Measurements from ENCODE around the gene PRPF39.
"Not testable (repeated sequence)": the region's sequence is repeated elsewhere in the genome, so short reads cannot be mapped to it uniquely, and the experiment has no call there.

The PRPF39 gene

GRCh38 chr14:45083976-45084722, at the start of gene PRPF39:
TSS of gene PRPF39 (plus strand) at chr14:45084116. CDS start at chr14:45095240, 11,124 bp downstream.
- DNase-seq: peak; percentile 98

- DNase-seq: no peak
Measured at GRCh38 chr14:45034730-45035129, 49.2 kb upstream of the PRPF39 start.

- DNase-seq: no peak
Measured at GRCh38 chr14:45038256-45038655, 45.7 kb upstream of the PRPF39 start.

- no peak for DNase-seq
Measured at GRCh38 chr14:45038865-45039264, 45.1 kb upstream of the PRPF39 start.

- no peak for DNase-seq
Measured at GRCh38 chr14:45039390-45039789, 44.5 kb upstream of the PRPF39 start.

- no peak for DNase-seq
Measured at GRCh38 chr14:45041641-45042040, 42.3 kb upstream of the PRPF39 start.

- no peak for DNase-seq
Measured at GRCh38 chr14:45044638-45045037, 39.3 kb upstream of the PRPF39 start.

GRCh38 chr14:45048385-45048784, 35.5 kb upstream of the PRPF39 start:
- no peak for DNase-seq

- DNase-seq: no peak
Measured at GRCh38 chr14:45051180-45051579, 32.7 kb upstream of the PRPF39 start.

- DNase-seq: no peak
Measured at GRCh38 chr14:45051896-45052295, 32.0 kb upstream of the PRPF39 start.

- no peak for DNase-seq
Measured at GRCh38 chr14:45057349-45057748, 26.6 kb upstream of the PRPF39 start.

- DNase-seq: no peak
Measured at GRCh38 chr14:45057881-45058364, 26.0 kb upstream of the PRPF39 start.

GRCh38 chr14:45060551-45060950, 23.4 kb upstream of the PRPF39 start:
- DNase-seq: no peak

GRCh38 chr14:45065540-45065939, 18.4 kb upstream of the PRPF39 start:
- DNase-seq: no peak

- no peak for DNase-seq
Measured at GRCh38 chr14:45065956-45066355, 18.0 kb upstream of the PRPF39 start.

- DNase-seq: no peak
Measured at GRCh38 chr14:45066667-45067066, 17.2 kb upstream of the PRPF39 start.

GRCh38 chr14:45068396-45068795, 15.5 kb upstream of the PRPF39 start:
- DNase-seq: no peak

- DNase-seq: no peak
Measured at GRCh38 chr14:45070215-45070614, 13.7 kb upstream of the PRPF39 start.

GRCh38 chr14:45072126-45072525, 11.8 kb upstream of the PRPF39 start:
- DNase-seq: no peak

- DNase-seq: no peak
Measured at GRCh38 chr14:45073231-45073879, 10.6 kb upstream of the PRPF39 start.

GRCh38 chr14:45078323-45078722, 5.6 kb upstream of the PRPF39 start:
- DNase-seq: no peak

- not testable (repeated sequence) for DNase-seq
Measured at GRCh38 chr14:45080416-45080968, 3.4 kb upstream of the PRPF39 start.

- DNase-seq: not testable (repeated sequence)
Measured at GRCh38 chr14:45081096-45081495, 2.8 kb upstream of the PRPF39 start.

- no peak for DNase-seq
Measured at GRCh38 chr14:45082420-45082819, 1.5 kb upstream of the PRPF39 start.
